DMS153 (cell line): Measurements from ENCODE around the gene NET1.
"Not testable (repeated sequence)": the region's sequence is repeated elsewhere in the genome, so short reads cannot be mapped to it uniquely, and the experiment has no call there.

Experiments
- DNase-seq: peaks from one replicate; lab custom pipeline; 2025; lab: John Stamatoyannopoulos, UW

NET1 gene

GRCh38 chr10:5462841-5463293 lies 50.5 kb downstream of the NET1 start:
- DNase-seq = no peak

DNA sequence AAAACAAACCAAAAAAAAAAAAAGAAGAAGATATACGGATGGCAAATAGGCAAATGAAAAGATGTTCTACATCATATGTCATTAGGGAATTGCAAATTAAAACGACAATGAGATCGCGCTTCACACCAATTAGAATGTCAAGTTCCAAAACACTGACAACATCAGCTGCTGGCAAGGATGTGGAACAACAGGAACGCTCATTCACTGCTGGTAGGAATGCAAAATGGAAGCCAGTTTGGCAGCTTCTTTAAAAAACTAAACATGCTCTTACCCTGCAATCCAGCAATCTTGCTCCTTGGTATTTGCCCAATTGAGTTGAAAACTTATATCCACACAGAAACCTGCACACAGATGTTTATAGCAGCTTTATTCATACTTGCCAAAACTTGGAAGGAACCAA lies 52.2 kb downstream of the NET1 start:
- no peak for DNase-seq

DNA sequence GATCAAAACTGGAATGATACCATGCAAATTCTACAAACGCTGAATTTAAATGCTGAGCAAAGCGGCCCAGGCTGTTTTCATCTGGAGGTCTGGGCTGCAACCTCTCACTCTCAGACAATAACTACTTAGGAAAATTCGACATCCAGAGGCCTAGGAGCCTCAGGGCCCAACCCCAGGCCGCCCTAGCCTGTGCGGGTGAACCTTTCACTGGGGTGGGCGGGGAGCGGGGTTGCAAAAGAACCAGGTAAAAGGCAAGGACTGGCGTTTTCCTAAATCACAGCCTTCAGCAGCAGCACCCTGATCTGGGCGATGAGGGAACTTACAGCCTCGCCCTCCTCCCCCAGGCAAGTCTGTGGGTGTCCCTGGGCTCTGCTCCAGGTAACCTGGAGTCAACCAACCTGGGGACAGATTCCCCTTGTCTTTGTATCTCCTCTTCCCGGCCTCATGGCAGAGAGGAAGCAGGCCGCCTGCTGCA lies 53.7 kb downstream of the NET1 start:
- no peak for DNase-seq

DNA sequence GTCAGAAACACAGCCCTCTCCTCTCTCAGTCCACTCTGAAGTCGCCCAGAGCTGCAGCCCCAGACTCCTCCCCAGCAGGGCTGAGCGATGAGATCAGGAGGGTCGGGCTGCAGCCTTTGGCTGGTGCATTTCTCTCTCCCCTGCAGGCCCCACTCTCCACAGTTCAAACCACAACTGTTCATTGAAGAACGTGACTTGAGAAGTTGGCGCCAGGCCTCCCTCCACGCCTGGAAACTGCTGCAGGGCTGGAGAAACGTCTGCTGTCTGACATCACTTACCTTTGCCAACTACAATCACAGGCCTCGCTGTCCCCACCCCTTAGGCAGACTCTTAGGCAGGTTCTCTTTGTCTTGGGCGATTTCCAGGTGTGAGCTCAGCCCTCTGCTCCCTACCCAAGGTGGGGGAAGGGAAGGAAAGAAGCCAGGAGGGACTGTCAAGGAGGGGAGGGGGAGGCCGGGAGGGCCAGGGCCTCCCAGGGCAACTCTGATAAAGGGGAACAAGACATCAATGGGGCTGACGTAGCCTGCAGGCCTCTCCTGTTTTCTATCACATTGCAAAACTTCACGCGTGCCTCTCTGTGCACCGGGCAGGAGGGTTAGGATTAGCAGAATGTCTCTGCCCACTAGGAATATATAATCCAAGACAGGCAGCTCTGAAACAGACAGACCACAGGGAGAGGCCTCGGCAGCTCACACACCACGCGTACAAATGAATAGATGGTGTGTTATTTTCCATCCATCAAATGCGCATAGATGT lies 54.3 kb downstream of the NET1 start:
- peak; percentile 57 for DNase-seq

GRCh38 chr10:5467207-5467535 lies 54.8 kb downstream of the NET1 start:
- DNase-seq = no peak

GRCh38 chr10:5467634-5468255 lies 55.4 kb downstream of the NET1 start:
- no peak for DNase-seq

- no peak for DNase-seq
Observed at GRCh38 chr10:5468262-5469106, 56.1 kb downstream of the NET1 start.

DNA sequence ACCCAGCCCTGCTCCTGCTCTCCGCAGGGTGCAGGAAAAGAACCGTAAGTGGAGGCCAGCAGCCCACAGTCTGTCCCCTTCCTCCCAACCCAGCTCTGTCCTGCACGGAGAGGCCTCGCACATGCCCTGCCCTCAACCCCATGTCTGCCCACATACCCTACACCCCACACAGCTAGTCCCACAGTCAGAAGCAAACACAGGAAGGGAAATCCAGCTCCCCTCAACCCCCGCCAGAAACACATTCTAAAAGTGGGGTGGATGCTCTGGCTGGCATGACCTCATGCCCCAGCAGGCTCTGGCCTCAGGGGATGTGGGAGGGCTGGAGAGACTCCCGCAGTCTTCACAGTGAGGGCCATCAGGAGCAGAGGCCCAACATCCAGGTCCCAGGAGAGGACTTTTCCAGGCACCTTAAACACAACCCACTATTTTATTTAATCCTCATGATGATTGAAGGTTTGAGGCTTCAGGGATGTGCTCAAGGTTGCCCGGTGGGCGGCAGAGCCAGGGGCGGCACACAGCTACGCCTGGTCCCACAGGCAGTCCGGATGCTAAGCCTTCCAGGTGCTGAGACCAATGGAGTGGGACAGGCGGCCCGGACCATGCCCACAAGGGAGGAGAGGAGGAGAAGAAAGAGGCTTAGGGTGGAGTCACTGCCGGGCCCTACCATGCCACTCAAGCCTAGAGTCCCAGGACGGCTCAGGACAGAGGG lies 57.1 kb downstream of the NET1 start:
- no peak for DNase-seq

- DNase-seq = no peak
Observed at GRCh38 chr10:5470062-5470751, 57.9 kb downstream of the NET1 start.

DNA sequence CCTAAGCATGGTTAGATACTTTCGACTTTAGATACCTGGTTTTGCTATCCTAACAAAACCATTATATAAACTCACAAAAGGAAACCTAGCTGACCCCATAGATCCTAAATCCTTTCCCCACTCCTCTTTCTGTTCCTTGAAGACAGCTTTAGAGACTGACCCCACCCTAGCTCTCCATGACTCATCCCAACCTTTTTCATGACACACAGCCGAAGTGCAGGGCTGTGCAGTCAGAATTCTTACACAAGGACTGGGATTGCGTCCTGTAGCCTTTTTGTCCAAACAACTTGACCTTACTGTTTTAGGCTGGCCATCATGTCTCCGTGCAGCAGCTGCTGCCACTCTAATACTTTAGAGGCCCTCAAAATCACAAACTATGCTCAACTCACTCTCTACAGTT lies 62.3 kb downstream of the NET1 start:
- DNase-seq = not testable (repeated sequence)

DNA sequence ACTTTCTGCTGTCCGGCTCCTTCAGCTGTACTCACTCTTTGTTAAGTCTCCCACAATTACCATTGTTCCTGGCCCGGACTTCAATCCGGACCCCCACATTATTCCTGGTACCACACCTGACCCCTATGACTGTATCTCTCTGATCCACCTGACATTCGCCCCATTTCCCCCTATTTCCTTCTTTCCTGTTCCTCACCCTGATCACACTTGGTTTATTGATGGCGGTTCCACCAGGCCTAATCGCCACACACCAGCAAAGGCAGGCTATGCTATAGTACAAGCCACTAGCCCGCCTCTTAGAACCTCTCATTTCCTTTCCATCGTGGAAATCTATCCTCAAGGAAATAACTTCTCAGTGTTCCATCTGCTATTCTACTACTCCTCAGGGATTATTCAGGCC lies 62.7 kb downstream of the NET1 start:
- DNase-seq = not testable (repeated sequence)

DNA sequence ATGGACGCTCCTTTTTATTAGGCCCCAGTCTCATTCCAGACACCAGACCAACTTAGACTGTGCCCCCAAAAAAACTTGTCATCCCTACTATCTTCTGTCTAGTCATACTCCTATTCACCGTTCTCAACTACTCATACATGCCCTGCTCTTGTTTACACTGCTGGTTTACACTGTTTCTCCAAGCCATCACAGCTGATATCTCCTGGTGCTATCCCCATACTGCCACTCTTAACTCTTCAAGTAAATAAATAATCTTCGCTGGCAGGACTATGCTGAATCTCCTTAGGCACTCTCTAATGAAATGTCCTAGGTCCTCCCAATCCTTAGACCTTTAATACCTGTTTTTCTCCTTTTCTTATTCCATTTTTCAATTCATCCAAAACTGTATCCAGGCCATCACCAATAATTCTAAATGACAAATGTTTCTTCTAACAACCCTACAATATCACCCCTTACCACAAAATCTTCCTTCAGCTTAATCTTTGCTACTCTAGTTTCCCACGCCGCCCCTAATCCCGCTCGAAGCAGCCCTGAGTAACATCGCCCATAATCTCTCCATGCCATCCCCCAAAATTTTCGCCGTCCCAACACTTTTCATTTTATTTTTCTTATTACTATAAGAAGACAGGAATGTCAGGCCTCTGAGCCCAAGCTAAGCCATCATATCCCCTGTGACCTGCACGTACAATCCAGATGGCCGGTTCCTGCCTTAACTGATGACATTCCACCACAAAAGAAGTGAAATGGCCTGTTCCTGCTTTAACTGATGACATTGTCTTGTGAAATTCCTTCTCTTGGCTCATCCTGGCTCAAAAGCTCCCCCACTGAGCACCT lies 63.8 kb downstream of the NET1 start:
- not testable (repeated sequence) for DNase-seq

GRCh38 chr10:5476918-5477525 lies 64.7 kb downstream of the NET1 start:
- no peak for DNase-seq

DNA sequence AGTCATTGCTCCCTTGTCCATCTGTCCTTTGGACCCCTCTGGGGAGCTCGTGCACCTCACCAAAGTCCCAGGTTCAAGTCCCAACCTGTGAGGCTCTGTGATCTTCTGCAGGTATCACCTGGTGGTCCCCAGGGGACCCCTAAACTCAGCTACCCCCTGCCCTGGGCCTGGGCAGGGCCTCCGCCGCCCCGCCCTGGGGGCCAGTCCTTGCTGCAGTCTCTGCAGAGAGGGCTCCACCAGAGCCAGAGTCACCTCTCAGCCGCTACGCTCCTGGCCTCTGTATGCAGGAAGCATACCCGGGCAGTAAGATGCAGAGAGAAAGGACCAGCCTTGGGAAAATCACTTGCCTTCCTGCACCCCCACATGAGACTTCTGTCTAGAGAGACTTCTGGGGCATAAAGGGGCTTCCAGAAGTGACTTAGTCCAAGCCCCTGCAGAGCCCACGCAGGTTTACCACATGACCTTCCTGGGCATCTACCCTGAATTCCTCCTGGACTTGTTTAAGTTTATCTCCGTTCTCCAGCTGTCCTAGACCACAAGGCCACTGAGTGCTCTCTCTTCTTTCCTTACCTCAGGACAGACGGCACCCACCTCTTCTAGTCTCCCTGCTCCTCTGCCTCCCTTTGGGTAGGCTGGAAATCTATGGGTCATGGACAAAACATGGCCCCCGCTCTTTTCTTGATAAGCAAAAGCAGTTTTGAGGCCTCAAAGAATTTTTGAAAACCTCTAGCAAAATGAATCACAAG lies 65.8 kb downstream of the NET1 start:
- no peak for DNase-seq

- no peak for DNase-seq
Observed at GRCh38 chr10:5478694-5479305, 66.4 kb downstream of the NET1 start.

GRCh38 chr10:5479481-5480161 lies 67.3 kb downstream of the NET1 start:
- no peak for DNase-seq

GRCh38 chr10:5480162-5480941 lies 68.0 kb downstream of the NET1 start:
- DNase-seq = no peak

- no peak for DNase-seq
Observed at GRCh38 chr10:5481121-5481520, 68.8 kb downstream of the NET1 start.
